HepG2 (cell line): ENCODE measurements around the gene PHF23. TPM values are rescaled to one million over a fixed set of nuclear protein-coding genes. Genes with fewer than 3 reads are reported as not detected.
A peak's percentile ranks its signal among the peaks of the same experiment; 100 is the strongest.

Experiments
- MAFG ChIP-seq: sonication (generic); formaldehyde crosslinking; IDR thresholded peaks from 2 replicates; pipeline ENCODE4 v1.5.1; 2020; ENCODE audit warnings: mild to moderate bottlenecking, missing genetic modification reagents
- MEIS2 ChIP-seq: sonication (generic); formaldehyde crosslinking; IDR thresholded peaks from 2 replicates; pipeline ENCODE4 v1.9.0; 2021; ENCODE audit warnings: mild to moderate bottlenecking, missing genetic modification reagents
- NFIB ChIP-seq: sonication (generic); formaldehyde crosslinking; IDR thresholded peaks from 2 replicates; pipeline ENCODE4 v1.9.0; 2021; ENCODE audit warnings: missing genetic modification reagents, mild to moderate bottlenecking, borderline replicate concordance
- NR2F2 ChIP-seq: IDR thresholded peaks from 2 replicates; pipeline ENCODE4 v1.6.1; 2012; ENCODE audit warnings: low read depth, inconsistent platforms, borderline replicate concordance
- POLR2G ChIP-seq: fragments of 200-400 bp; formaldehyde crosslinking; IDR thresholded peaks from 2 replicates; pipeline ENCODE4 v1.6.1; 2018; ENCODE audit warnings: mild to moderate bottlenecking, low read depth, low read length, moderate library complexity
- PRMT3 ChIP-seq: sonication (generic); formaldehyde crosslinking; IDR thresholded peaks from 2 replicates; pipeline ENCODE4 v1.8.1; 2022; ENCODE audit warnings: low read depth, mild to moderate bottlenecking, moderate library complexity, missing genetic modification reagents, borderline replicate concordance
- SIN3B ChIP-seq: fragments of 150-350 bp; IDR thresholded peaks from 2 replicates; pipeline ENCODE4 v1.6.1; 2014; ENCODE audit warnings: low read length
- SMAD1 ChIP-seq: sonication (generic); formaldehyde crosslinking; IDR thresholded peaks from 2 replicates; pipeline ENCODE4 v1.4.0; 2020; ENCODE audit warnings: missing genetic modification reagents, low read depth, mild to moderate bottlenecking, borderline replicate concordance
- TBX2 ChIP-seq: sonication (generic); formaldehyde crosslinking; IDR thresholded peaks from 2 replicates; pipeline ENCODE4 v1.5.0; 2020; ENCODE audit warnings: missing genetic modification reagents, mild to moderate bottlenecking, borderline replicate concordance
- ZFP36L2 ChIP-seq: sonication (generic); formaldehyde crosslinking; IDR thresholded peaks from 2 replicates; pipeline ENCODE4 v1.4.0; 2020; ENCODE audit warnings: missing genetic modification reagents
- ZNF564 ChIP-seq: sonication (generic); formaldehyde crosslinking; IDR thresholded peaks from 2 replicates; pipeline ENCODE4 v1.8.1; 2023; ENCODE audit warnings: mild to moderate bottlenecking, missing genetic modification reagents
- ZNF607 ChIP-seq: sonication (generic); formaldehyde crosslinking; IDR thresholded peaks from 2 replicates; pipeline ENCODE4 v1.5.1; 2020; ENCODE audit warnings: missing genetic modification reagents, mild to moderate bottlenecking, borderline replicate concordance
- ZNF792 ChIP-seq: IDR thresholded peaks from 2 replicates; pipeline ENCODE4 v1.6.1; 2016
- polyA plus RNA-seq, 8 experiments: library from polyadenylated mRNA; depleted of rRNA in 3 of 8; stranded (reverse) in 7 of 8; unstranded in 1 of 8; fragments of >200 nt; fragmentation: Illumina TruSeq in 4 of 8; extraction: Trizol in 4 of 8; gene quantifications; 2 replicates each; pipeline versions ENCODE4 v1.2.1 to v1.2.3, GENCODE V29; 2011 to 2016; ENCODE audit warnings: low read depth in 4 of 8, missing spikeins in 1 of 8, mixed read lengths in 1 of 8; ENCODE audit not compliant: insufficient read depth in 1 of 8
- total RNA-seq, 5 experiments: library from RNA; depleted of rRNA; stranded (reverse); fragments of >200 nt; fragmentation: Illumina TruSeq; extraction: Trizol; gene quantifications; 2 replicates each; pipeline ENCODE4 v1.2.3, GENCODE V29; 2016; ENCODE audit warnings: low read depth in 1 of 5
- TF ChIP-seq, protein P1 (sequence below): sonication (generic); formaldehyde crosslinking; IDR thresholded peaks from 2 replicates; pipeline ENCODE4 v1.5.0; 2020; ENCODE audit warnings: mild to moderate bottlenecking, missing genetic modification reagents, moderate library complexity
- TF ChIP-seq, protein P2 (sequence below): IDR thresholded peaks from 2 replicates; pipeline ENCODE4 v1.6.1; 2018; ENCODE audit warnings: missing genetic modification reagents, mild to moderate bottlenecking, missing compliant biosample characterization
- TF ChIP-seq, protein P3 (sequence below): sonication (generic); formaldehyde crosslinking; IDR thresholded peaks from 2 replicates; pipeline ENCODE4 v1.5.0; 2020; ENCODE audit warnings: mild to moderate bottlenecking, missing genetic modification reagents
- TF ChIP-seq, protein P4 (sequence below): sonication (generic); formaldehyde crosslinking; IDR thresholded peaks from 2 replicates; pipeline ENCODE4 v1.4.0; 2020; ENCODE audit warnings: mild to moderate bottlenecking, missing genetic modification reagents

The PHF23 gene
- total and polyA plus RNA-seq, 2 of the 13 experiments (the other 11 are each of a cell fraction or from before 2014, with no cell fraction given) = 27.6 to 33.2 TPM

DNA sequence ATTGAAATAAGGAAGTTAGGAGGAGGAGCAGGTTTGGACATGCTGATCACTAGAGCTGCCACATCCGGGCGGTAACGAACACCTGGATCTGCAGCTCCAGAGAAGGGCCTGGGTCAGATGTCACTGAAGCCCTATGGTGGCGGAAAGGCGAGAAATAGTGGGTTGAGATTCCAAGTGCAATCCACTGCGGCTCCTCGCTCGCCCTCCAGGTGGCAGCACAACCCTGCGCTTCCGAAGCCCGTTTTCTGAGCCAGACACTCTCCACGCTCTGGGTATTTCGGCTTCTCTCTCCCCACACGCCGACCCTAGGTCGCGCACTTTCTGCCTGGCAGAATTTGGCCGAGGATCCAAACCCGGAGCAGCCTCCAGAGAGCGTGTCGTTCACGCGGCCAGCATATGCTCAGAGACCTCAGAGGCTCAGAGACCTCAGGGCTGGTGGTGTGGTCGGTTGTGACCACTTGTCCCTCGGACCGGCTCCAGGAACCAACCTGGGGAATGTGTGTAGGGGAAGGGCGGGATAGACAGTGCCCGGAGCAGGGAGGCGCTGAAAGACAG is 41.3 kb upstream of the PHF23 start (continued):
- TF ChIP-seq, protein P1, sequence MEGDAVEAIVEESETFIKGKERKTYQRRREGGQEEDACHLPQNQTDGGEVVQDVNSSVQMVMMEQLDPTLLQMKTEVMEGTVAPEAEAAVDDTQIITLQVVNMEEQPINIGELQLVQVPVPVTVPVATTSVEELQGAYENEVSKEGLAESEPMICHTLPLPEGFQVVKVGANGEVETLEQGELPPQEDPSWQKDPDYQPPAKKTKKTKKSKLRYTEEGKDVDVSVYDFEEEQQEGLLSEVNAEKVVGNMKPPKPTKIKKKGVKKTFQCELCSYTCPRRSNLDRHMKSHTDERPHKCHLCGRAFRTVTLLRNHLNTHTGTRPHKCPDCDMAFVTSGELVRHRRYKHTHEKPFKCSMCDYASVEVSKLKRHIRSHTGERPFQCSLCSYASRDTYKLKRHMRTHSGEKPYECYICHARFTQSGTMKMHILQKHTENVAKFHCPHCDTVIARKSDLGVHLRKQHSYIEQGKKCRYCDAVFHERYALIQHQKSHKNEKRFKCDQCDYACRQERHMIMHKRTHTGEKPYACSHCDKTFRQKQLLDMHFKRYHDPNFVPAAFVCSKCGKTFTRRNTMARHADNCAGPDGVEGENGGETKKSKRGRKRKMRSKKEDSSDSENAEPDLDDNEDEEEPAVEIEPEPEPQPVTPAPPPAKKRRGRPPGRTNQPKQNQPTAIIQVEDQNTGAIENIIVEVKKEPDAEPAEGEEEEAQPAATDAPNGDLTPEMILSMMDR (CRISPR knock-in tag) = peak; percentile 98
- TF ChIP-seq PRMT3 (CRISPR knock-in tag) (no peak), TBX2 (CRISPR knock-in tag) (0 out of 2 replicates have a peak, but pooled peaks have one; percentile 44), ZNF792 (CRISPR knock-in tag) (peak; percentile 75), MAFG (CRISPR knock-in tag) (no peak), NFIB (CRISPR knock-in tag) (no peak), ZFP36L2 (CRISPR knock-in tag) (no peak), NR2F2 (0 out of 2 replicates have a peak, but pooled peaks have one; percentile 26), SIN3B (no peak), ZNF564 (no peak; the same call in none of the 2 replicates), MEIS2 (CRISPR knock-in tag) (no peak), SMAD1 (CRISPR knock-in tag) (no peak), POLR2G (0 out of 2 replicates have a peak, but pooled peaks have one; percentile 33), ZNF607 (CRISPR knock-in tag) (peak; percentile 64; the same call in 1 of the 2 replicates)
- TF ChIP-seq, protein P2, sequence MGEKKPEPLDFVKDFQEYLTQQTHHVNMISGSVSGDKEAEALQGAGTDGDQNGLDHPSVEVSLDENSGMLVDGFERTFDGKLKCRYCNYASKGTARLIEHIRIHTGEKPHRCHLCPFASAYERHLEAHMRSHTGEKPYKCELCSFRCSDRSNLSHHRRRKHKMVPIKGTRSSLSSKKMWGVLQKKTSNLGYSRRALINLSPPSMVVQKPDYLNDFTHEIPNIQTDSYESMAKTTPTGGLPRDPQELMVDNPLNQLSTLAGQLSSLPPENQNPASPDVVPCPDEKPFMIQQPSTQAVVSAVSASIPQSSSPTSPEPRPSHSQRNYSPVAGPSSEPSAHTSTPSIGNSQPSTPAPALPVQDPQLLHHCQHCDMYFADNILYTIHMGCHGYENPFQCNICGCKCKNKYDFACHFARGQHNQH = no peak
- TF ChIP-seq, protein P3, sequence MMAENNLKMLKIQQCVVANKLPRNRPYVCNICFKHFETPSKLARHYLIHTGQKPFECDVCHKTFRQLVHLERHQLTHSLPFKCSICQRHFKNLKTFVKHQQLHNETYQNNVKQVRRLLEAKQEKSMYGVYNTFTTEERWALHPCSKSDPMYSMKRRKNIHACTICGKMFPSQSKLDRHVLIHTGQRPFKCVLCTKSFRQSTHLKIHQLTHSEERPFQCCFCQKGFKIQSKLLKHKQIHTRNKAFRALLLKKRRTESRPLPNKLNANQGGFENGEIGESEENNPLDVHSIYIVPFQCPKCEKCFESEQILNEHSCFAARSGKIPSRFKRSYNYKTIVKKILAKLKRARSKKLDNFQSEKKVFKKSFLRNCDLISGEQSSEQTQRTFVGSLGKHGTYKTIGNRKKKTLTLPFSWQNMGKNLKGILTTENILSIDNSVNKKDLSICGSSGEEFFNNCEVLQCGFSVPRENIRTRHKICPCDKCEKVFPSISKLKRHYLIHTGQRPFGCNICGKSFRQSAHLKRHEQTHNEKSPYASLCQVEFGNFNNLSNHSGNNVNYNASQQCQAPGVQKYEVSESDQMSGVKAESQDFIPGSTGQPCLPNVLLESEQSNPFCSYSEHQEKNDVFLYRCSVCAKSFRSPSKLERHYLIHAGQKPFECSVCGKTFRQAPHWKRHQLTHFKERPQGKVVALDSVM = no peak; the same call in 1 of the 2 replicates
- TF ChIP-seq, protein P4, sequence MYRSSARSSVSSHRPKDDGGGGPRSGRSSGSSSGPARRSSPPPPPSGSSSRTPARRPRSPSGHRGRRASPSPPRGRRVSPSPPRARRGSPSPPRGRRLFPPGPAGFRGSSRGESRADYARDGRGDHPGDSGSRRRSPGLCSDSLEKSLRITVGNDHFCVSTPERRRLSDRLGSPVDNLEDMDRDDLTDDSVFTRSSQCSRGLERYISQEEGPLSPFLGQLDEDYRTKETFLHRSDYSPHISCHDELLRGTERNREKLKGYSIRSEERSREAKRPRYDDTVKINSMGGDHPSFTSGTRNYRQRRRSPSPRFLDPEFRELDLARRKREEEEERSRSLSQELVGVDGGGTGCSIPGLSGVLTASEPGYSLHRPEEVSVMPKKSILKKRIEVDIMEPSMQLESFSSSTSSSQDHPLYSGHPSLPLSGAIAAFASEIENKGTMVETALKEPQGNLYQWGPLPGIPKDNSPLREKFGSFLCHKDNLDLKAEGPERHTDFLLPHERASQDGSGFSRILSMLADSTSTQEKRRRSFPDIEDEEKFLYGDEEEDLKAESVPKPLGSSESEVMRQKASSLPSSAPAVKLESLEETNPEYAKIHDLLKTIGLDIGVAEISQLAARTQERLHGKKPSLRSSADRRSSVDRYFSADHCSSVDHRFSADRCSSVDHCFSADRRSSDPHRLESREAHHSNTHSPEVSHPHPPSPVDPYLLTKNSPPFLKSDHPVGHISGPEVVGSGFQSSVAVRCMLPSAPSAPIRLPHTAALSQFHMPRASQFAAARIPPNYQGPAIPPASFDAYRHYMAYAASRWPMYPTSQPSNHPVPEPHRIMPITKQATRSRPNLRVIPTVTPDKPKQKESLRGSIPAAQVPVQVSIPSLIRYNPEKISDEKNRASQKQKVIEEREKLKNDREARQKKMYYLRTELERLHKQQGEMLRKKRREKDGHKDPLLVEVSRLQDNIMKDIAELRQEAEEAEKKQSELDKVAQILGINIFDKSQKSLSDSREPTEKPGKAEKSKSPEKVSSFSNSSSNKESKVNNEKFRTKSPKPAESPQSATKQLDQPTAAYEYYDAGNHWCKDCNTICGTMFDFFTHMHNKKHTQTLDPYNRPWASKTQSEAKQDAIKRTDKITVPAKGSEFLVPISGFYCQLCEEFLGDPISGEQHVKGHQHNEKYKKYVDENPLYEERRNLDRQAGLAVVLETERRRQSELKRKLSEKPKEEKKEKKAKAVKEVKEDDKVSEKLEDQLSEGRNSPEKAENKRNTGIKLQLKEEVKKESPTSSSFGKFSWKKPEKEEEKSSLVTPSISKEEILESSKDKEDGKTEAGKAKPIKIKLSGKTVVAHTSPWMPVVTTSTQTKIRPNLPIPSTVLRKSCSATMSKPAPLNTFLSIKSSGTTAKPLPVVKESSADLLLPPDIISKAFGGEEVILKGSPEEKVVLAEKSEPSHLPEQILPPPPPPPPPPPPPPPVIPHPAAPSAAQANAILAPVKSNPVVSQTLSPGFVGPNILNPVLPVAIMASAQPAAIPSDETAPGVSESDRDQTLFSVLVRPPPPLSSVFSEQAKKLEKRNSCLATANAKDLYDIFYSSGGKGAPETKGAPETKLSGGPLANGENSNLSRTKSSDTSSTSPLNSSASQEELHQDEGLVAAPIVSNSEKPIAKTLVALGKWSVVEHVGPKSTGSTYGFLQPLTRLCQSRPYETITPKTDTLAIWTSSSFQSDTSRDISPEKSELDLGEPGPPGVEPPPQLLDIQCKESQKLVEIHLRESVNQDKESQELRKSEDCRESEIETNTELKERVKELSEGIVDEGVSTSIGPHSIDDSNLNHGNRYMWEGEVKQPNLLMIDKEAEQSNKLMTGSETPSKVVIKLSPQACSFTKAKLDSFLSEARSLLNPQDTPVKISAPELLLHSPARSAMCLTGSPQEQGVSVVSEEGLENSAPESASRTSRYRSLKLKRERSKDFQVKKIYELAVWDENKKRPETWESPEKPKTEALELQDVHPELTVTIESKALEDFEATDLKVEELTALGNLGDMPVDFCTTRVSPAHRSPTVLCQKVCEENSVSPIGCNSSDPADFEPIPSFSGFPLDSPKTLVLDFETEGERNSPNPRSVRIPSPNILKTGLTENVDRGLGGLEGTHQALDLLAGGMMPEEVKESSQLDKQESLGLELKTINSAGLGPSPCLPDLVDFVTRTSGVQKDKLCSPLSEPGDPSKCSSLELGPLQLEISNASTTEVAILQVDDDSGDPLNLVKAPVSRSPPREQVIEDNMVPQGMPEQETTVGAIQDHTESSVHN (CRISPR knock-in tag) = peak; percentile 11; the same call in 1 of the 2 replicates
